ENCODE data around the gene XRCC2. TPM values are rescaled to one million over a fixed set of nuclear protein-coding genes. Genes with fewer than 3 reads are reported as not detected.

The XRCC2 gene
- total and polyA plus RNA-seq, 2 of the 4 experiments (the other 2 are of a cell fraction) = 2.2 to 3.6 TPM

GRCh38 chr7:152663931-152664330 is 12.0 kb downstream of the XRCC2 start:
- DNase-seq = no peak
- no peak overlapping the region for H2BK5ac ChIP-seq (ENCODE audit: low read depth, low read length, poor library complexity, severe bottlenecking)
- H4K5ac ChIP-seq (ENCODE audit: low read depth, low read length) = no peak overlapping the region
- no peak overlapping the region for H2BK120ac ChIP-seq (ENCODE audit: low read depth, low read length)
- H2BK15ac ChIP-seq (ENCODE audit: low read depth, low read length) = no peak overlapping the region
- in situ Hi-C loops (cut with MboI; ENCODE audit: low sequenced_read_pairs) = no loop called here
- no peak overlapping the region for H3K4ac ChIP-seq (ENCODE audit: low read depth, low read length)
- WGBS, 2 experiments (ENCODE audit: extremely low coverage in 2 of 2, insufficient read length in 1 of 2) = no CpG with 5 or more reads among the region's 2 CpGs
- H3K9me1 ChIP-seq (ENCODE audit: insufficient read depth, low read length) = no peaks in the 10 kb centered on the region
- no peak overlapping the region for H3K14ac ChIP-seq (replicated peaks; ENCODE audit: low read depth, low read length)
- no peak overlapping the region for H3K23ac ChIP-seq (ENCODE audit: low read depth, low read length)
- H3K4me2 ChIP-seq (ENCODE audit: low read depth, low read length) = no peak overlapping the region
- no peak overlapping the region for H2BK20ac ChIP-seq (ENCODE audit: low read depth, low read length)
- BruUV-seq (replicated peaks) = no TSS peak
- no peak overlapping the region for H3K9ac ChIP-seq (ENCODE audit: low read depth, low read length)
- no peak overlapping the region for H2AK9ac ChIP-seq (replicated peaks; ENCODE audit: low read depth, low read length, poor library complexity)
- CTCF ChIA-PET = no interaction called here
- H3K27ac ChIP-seq (ENCODE audit: insufficient read depth, low read length) = no peak overlapping the region
- no peak overlapping the region for H4K8ac ChIP-seq (ENCODE audit: low read depth in 2 of 2, low read length in 2 of 2)
- H2AK5ac ChIP-seq (ENCODE audit: low read depth, low read length) = no peak overlapping the region
- H3K27me3 ChIP-seq (ENCODE audit: control insufficient read depth, insufficient read depth, low read length) = no peaks in the 10 kb centered on the region
- no peaks in the 10 kb centered on the region for H4K20me1 ChIP-seq (ENCODE audit: insufficient read depth, low read length)
- peaks cover 14 to 15% of the 10 kb centered on the region in 2 experiments; a peak in 3 of 4 replicates for H3K79me1 ChIP-seq (ENCODE audit: low read depth in 1 of 2, low read length in 2 of 2)
- H4K91ac ChIP-seq (ENCODE audit: insufficient read depth, low read depth, low read length) = no peak overlapping the region
- H3K4me3 ChIP-seq (ENCODE audit: insufficient read depth, low read depth, low read length) = no peak overlapping the region
- H3K36me3 ChIP-seq (ENCODE audit: control insufficient read depth, insufficient read depth, low read length) = 0 out of 2 replicates have a peak, but pooled peaks cover under 1% of the 10 kb centered on the region
- H2AFZ ChIP-seq (replicated peaks; ENCODE audit: low read length, poor library complexity) = no peak overlapping the region
- ATAC-seq (ENCODE audit: low read depth) = no peak
- TF ChIP-seq POLR2A (IDR thresholded peaks at IDR 0.05; ENCODE audit: low read depth, low read length) (no peak), MXI1 (IDR thresholded peaks at IDR 0.05; ENCODE audit: borderline replicate concordance, low read depth, low read length) (no peak), CEBPB (IDR thresholded peaks at IDR 0.05; ENCODE audit: low read depth, low read length) (no peak), ELK1 (IDR thresholded peaks at IDR 0.05; ENCODE audit: borderline replicate concordance, low read depth, low read length) (no peak), BHLHE40 (IDR thresholded peaks at IDR 0.05; ENCODE audit: low read depth, low read length) (no peak), MAFK (IDR thresholded peaks at IDR 0.05; ENCODE audit: low read depth, low read length) (no peak), NFE2L2 (IDR thresholded peaks at IDR 0.05; ENCODE audit: low read depth, low read length) (no peak), CHD1 (IDR thresholded peaks at IDR 0.05; ENCODE audit: low read depth, low read length) (no peak), FOS (IDR thresholded peaks at IDR 0.05; ENCODE audit: low read depth, low read length) (no peak), RAD21 (IDR thresholded peaks at IDR 0.05; ENCODE audit: low read length) (no peak), MAZ (IDR thresholded peaks at IDR 0.05; ENCODE audit: borderline replicate concordance, low read depth, low read length) (no peak), SMC3 (IDR thresholded peaks at IDR 0.05; ENCODE audit: low read depth, low read length) (no peak), RFX5 (IDR thresholded peaks at IDR 0.05; ENCODE audit: low read depth, low read length) (no peak), CTCF (conservative IDR thresholded peaks at IDR 0.05; ENCODE audit: low read depth, low read length) (no peak), RCOR1 (IDR thresholded peaks at IDR 0.05; ENCODE audit: insufficient replicate concordance, low read length) (no peak), USF2 (IDR thresholded peaks at IDR 0.05; ENCODE audit: low read depth, low read length) (no peak)
- no peak overlapping the region for H3K18ac ChIP-seq (ENCODE audit: low read depth, low read length)
- H3K4me1 ChIP-seq (ENCODE audit: control insufficient read depth, insufficient read depth, low read length) = no peaks in the 10 kb centered on the region
- dilution Hi-C loops (cut with HindIII; ENCODE audit: low sequenced_read_pairs, unreplicated experiment) = no loop called here
- H3K56ac ChIP-seq (ENCODE audit: extremely low read depth, insufficient read depth, low read length) = no peak overlapping the region
- no peaks in the 10 kb centered on the region for H3K9me3 ChIP-seq (ENCODE audit: control insufficient read depth, insufficient read depth, low read length)
- POLR2A ChIA-PET (ENCODE audit: unreplicated experiment) = no interaction called here
- intact Hi-C loops (cut with micrococcal nuclease) = no loop called here

Data from IMR-90 (cell line).